Kidney tubule cell (primary cell): Measurements from ENCODE around the gene UBE2O.

Experiments used
- DNase-seq: peaks from one replicate; pipeline ENCODE4 v3.0.0-alpha.2; 2018; ENCODE audit warnings: low spot score

Gene UBE2O

DNA sequence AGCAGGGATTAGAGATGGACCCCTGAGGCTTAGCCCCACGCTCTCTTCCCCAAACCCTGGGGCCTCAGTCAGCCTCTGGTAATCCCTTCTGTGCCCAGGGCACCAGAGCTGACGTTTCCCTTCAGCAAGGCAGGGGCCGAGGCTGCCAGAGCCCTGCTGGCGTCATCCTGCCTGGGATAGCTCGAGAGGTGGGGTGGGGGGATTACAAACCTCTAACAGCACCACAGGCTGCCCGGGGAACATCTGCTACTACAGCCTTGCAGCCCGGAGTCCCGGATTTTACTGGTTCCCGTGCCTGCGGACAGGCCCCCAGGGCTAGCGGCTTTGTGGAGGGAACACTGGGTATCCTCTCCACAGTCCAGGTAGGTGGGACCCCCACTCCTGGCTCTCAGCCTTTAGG, 14.4 kb upstream of the UBE2O start, which contains the start of gene AANAT:
AANAT (plus strand) TSS at position 238 of the 400 bp plus-strand sequence. CDS start 1,144 bp downstream, outside the sequence.
- no peak for DNase-seq

DNA sequence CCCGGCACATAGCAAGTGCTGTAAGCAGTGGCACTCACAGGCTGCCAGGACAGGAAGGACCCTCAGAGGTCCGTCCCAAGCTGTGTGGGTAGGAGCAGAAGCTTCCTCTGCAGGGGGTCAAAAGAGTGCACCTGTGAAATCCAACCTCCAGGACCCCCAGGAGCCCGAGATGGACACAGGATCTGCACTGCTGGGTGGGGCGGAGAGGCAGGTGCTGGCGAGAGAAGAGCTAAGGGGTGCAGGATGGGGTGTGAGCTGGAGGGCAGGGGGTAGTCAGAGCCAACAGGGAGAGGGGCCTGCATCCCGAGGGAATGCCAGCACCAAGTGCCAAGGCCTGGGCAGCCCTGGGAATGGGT, 13.8 kb upstream of the UBE2O start:
- no peak for DNase-seq

DNA sequence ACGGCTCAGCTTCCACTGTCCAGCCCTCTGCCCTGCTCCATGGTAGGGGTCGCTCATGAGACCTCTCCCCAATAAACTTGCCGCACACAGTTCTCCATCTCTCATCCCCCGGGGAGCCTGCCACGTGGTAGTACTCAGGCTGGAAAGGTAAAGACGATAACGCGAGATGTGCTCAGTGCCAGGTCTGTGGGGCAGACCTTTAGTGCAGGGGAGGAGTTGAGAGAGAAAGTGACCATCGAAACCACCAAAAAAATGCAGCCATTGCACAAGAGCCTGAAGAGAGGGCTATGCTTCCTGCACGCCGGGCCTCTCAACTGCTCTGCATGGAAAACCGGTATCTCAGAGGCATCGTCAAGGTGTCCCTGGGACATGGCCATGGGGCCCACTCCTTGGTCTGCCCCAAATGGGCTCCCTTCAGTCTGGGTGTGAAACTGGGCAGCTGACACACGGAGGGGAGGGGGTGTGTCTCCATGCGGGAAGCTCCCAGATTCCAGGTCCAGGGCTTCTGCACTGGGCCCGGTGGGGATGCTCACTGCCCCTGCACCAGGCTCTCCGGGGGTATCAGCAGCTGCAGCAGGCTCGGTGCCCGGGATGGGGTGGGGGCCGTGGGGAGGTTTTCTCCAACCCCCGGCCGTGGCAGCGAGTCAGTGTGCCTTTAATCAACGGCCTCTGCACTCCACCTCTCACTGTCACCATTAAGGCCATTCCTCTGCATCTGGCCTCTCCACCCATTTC, 9.8 kb upstream of the UBE2O start:
- no peak for DNase-seq

DNA sequence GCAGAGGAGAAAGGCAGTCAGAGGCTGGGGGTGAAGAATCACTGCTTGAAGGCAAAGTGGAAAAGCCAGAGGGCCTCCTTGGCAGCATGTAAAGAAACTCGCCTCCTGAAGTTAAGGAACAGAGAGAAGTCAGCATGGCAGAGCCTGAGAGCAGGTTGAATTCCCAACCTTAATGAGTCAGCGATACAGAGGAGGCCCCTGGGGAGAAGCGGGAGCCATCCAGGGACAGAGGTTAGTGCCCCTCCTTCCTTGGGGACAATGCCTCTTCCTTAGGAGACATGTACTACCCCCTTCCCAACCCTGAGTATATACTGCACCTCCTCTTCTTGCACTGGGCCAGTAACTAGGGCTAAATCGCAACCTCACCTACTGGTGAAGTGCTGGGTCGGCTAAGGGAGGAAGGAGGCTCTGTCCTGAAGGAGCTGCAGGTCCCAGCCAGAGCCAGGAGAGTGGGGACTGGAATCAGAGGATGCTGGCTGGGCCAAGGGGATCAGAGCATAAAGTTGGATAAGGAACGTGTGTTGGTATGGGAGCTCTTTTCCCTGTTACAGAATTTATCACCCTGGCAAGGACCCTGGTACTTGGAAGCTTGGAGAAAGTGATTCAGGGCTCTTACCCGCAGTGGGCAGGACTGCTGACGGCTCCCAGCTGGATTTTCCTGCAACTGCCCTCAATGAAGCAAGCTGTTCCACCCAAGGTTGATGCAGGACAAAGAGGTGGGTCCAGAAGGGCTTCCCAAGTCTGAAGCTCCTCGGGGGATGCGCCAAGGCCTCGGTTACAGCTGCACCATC, 9.0 kb upstream of the UBE2O start:
- no peak for DNase-seq

DNA sequence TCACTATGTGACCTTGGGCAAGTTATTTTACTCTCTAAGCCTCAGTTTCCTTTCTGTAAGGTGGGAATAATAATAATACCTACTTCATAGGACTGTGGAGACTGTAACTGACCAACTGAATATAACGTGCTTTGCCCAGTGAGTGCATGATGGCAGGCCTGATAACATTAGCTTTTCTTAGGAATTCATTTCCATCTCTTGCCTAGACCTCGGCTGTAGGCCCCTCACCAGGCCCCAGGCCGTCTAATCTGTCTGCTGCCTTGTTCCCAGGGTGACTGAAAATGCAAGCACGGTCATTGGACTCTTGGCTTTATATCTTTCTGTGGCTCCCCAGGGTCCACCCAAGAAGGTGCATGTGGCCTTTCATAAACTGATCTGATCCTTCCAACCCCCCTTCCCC, 6.7 kb upstream of the UBE2O start:
- no peak for DNase-seq

DNA sequence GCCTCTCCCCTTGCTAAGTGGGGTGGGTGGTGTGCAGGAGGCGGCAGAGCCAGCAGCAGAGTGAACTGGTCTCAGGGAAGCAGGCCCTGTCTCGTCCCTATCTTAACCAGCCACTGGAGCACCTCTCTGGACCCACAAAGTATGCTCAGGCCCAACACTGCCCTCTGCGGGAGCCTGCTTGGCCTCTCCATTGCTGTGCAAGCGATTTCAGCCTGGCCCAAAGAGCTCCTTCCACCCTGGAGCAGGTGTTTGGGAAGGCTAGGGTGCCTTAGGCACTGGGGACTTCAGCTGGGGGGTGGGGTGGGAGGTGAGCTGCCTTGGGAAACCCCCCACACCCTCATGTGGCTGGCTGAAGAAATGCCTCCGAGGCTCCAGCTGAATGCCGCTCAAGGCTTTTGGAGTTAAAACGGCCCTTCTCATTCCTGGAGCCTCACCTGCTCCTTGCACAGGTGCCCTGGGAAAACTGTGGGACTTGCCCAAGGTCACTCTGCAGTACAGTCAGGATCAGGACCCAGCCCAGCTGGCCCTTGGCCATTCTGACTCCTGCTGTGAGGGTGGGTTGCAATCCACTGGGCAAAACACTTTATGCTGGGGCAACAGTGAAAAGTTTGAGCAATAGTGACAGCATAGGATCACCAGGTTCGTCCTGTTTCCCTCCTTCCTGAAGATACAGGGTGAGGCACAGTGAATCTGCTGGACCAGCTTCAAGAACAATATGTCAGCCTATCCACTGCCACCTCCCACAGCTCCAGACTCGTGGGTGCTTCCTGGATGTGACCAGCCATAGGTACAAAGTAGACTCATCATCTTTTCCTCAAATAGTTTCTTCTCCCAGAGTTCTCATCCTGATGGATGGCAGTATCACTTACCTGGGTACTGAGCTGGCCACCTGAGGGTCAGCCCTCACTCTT, 5.9 kb upstream of the UBE2O start:
- DNase-seq: peak; percentile 68

DNA sequence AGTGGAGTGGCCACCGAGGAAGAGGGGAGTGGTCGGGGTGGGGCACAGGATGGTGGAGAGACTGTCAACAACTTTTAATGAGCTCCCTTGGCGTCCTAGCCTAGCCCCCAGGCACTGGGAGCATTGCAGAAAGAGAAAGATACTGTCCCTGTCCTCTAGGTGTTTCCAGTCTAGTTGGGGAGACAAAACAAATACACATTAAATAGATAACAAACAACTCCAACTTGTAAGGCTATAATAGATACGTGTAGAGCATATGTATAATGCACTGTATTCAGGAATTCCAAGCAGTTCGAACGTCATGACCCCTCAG, 435 bp upstream of the UBE2O start:
- DNase-seq: no peak

DNA sequence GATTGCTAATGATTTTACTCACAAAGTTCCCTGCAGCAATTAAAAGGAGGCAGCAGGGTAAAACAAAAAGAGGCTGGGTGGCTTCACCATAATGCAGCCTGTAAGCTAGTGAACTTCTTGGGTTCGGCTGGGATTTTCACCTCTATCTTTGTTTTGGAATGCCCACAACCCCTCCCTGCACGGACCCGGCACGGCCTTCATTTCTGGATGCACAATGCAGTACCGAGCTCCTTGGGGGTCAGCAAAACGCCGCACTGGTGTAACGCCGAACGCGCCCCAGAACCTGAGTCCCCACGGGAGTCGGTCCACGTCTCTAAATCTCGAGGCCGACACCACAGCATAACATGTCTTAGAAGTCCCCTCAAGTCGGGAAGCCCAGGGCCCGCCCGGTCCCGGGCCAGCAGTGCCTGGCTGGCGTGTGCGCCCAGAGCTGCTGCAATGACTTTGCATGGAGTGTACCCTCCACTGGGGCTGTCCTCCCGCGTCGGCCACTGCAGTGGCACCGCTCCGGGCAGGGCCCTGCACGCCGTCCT, 759 bp downstream of the UBE2O start:
- no peak for DNase-seq

DNA sequence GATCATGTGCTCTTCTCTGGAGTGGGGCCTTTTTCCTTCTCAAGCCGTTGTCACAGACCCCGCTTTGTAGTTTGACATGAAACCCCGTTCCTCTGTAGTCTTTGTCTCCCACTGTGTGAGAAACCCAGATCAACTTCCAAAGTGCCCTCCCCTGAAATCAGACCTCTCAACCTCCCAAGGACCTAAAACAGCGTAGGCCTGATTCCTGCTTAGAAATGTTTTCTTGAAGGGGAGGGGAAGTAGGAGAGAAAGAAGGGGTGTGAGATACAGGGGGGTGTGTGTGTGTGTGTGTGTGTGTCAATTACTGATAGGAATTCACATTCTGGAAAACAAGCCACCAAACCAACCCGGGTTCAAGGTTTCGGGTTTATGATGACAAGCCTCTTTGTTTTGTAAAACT, 1.4 kb downstream of the UBE2O start:
- no peak for DNase-seq

DNA sequence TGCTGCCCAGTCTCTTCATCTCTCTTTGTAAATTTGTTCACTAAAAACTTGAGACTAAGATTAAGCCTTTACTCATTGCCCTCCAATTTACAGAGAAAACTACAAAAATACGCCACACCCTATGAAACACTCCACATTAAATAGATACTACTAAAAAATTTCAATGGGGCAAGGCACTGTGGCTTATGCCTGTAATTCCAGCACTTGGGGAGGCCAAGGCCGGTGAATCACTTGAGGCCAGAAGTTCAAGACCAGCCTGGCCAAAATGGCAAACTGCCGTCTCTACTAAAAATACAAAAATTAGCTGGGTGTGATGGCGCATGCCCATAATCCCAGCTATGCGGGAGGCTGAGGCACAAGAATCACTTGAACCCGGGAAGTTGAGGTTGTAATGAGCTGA, 3.8 kb downstream of the UBE2O start:
- no peak for DNase-seq

DNA sequence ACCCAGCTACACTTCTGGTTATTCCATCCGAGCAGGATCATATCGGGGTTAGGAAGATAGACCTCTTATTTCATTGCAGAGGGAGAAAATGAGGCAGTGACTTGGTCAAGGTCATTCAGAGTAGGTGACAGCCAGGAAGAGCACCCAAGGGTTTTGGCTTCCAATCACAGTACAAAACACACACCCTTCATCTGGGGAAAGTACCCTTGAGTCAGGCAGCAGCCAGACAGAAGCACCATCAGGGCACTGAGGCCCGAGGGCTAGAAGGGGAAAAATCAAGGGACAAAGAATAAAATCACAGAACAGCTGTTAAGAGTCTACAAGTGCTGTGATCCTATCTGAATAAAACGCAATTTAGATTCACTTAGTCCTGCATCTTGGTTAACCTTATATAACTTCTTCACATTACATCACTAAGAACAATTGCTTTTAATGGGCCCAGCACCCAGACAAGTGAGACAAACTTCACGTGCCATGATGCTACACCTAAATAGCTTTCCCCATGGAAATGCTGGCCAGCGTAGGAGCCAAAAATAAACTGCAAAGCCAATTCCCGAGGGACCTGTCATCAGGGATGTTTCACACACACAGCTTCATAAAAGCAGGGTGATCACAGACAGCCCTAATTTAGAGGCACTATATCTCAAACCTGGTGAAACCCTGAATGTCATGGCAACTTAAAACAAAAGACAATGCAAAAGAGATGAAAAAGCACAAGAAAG, 4.9 kb downstream of the UBE2O start:
- DNase-seq: peak; percentile 47

DNA sequence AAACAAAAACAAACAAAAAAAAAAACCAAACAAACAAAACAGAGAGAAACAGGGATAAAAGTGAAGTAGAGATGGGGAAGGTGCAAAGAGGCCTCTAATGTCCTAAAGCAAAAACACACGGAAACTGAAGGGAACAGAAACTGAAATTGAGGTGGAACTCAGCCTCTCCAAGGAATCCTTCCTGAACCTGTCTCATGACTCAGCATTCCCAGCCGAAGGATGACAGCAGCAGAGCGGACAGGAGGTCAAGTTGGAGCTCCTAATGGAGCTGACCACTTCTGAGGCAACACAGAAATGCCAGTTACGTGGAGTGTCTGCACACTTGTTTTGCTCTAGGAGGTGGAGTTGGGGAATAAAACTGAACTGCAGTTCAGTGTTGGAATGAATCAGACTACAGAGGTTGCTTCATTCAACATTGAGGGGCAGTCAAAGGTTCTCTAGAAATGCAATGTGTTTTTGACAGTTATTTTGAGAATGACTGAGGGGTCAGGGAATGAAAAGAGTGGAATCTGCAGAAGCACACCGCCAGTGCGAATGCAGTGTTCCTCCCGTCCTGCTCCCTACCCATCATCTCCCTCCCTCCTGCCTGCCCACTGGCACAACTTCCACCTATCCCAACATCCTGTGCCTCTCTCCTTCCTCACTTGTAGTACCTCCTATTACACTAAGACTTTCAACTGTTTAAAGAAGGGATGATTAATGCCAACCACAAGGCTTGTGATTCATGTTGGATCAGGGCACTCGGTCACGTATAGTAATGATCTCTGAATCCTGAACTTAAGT, 6.3 kb downstream of the UBE2O start:
- peak; percentile 95 for DNase-seq

DNA sequence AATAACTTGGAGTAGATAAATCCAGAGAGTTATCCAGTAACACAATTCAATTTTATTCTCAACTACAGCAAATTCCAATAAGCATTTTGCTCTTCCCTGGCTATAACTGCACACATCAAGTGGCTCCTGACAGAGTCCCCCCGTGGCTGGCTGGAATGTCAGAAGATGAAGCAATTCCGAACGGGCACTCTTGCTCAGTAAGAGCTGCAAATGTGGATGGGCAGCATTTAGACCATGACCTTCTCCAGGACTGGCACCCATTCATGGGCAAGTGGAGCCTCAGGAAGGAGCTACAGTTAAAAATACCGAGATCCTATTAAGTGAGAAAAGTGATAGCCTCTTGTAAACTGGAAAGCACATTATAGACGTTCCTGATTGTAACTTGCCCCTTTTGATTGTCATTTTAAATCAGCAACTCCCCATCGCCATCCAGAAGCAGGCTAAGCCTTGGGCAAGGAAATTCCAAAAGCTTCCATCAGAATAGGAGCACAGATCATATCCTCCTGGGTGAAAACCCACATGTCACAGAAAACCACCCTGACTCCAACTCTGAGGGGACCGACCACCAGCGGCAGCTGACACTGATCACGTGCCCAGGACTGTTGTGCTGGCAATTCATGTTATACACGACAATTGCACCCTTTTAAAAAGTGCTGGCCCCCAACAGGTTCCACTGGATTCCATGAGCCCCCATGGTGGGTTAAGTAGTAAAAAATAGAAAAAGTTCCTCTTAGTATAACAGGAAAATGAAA, 7.1 kb downstream of the UBE2O start:
- no peak for DNase-seq

DNA sequence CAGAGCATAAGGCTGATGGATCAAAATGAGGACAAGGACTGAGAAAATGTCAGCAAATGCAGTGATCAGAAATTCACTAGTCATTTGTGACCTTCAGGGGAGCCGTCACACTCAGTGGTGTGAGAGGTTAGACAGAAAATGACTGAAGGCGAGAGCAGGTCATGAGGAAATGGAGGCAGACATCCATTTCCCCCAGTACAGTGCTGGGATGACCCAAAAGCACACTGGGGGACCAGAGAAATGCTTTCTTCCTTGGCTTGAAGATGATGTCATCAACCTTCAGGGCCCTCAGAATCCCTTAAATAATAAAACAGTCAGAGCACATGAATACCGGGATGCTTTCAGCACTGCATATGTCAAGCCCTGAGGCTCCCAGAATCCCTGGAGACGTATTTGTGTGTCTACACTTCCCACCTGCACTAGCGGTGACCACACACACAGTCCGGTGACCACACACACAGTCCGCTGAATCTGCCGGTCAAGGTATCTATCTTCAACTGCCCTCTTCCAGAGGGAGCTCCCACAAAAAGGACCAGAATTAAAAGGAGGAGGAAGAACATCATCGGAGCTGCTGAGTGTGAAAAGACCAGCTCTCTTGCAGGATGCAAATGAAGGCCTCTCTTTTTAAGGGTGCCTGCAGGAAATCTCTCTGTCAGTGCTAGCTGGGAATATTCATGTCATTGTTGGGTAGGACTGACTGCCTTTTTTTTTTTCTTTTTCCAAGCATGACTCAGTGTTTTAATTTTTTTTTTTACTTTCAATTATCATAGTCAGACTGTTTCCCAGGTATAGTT, 8.2 kb downstream of the UBE2O start:
- DNase-seq: peak; percentile 37

DNA sequence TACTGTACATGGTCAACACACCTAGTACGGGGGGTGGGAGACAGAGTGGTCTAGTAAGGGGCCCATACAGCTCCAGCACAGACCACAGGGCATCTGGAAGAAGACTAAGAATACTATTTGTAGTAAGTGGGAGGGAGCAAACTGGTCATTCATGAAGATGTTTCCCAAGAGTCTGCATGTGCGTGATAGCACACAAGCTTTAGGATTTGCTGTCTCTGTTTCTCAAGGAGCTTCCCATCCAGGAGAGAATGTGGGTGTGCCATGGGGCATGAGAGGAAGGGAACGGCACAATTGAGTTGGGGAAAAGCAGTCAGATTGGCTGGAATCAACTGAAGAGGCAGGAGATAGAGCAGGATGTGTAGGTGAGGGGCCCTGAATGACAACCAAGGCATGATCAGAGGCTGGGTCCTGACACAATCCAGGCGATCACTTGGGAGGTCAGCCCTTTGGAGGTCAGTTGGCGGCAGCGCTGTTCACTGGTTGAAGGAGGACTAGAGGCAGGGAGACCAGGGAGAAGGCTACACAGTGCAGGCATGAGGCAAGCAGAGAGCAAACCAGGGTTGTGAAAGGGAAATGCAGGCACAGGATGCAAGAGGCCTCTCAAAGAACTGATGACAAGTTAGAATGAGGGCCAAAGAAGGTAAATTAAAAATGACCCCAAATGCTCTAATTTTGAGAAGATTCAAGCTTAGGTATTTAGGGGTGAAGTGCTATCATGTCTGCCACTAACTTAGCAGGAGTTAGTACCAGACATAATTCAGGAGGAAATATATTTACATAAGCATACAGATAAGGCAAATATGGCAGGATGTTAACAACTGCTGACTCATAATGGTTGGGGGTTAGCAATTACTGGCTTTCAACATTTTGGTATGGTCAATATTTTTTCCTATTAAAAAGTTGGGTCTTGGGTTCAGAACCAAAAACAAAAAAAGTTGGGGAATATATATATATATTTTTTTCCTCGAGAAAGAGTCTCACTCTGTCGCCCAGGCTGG, 10.3 kb downstream of the UBE2O start:
- DNase-seq: no peak

DNA sequence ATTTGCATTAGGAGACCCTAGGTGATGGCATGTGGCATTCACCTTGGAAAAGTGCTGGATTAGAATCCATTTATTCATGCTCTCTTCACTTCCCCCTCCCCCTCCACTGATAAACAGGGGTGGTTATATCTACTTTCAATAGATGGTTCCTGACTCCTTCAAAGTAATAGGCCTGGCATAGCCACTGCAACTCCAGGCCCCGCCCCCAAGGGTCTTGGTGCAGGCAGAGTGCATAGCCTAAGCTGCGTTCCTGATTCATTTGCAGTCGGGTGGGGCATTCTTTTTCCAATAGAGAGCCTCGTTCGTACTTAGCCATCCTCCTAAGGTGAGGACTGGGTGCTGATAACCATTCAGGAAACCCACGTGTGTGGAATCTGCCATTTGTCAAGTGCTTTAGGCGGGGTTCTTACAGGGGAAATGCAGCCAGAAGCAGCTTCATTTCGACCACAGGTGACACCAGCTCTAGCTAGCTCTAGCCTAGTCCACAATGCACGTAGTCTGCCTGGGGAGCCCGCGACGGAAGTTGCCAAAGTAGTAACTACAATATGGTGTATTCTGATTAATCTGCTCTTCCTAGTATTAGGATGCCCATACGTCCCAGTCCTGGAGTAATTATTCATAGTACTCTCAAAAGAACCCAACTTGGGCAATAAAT, 11.1 kb downstream of the UBE2O start:
- no peak for DNase-seq

DNA sequence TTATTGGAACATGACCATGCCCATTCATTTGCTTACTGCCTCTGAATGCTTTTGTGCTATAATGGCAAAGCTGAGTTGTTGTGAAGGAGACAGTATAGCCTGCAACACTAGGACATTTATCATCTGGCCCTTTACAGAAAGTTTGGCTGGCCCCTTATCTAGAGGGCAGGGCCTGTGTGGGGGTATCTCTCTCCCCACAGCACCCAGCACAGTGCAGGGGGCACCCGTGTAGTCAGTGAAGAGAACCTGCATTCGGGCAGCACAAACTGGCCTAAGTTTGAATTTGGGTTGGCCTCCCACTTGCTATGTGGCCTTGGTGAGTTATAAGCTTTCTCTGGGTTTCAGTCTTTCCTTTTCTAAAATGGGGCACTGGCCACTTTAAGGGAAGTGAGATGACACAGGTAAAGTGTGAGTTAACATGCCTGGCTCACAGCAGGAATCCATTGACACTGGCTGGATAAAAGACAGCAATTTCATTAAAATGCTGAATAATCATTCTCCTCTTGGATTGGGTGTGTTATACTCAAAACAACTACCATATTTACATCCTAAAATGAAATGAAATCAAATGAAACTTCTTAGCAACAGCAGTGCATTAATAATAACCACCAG, 12.1 kb downstream of the UBE2O start:
- no peak for DNase-seq
